CD4-positive, alpha-beta T cell (primary cell): ENCODE data around the gene GIPC2. TPM values are rescaled to one million over a fixed set of nuclear protein-coding genes. Genes with fewer than 3 reads are reported as not detected.

Experiments
- ATAC-seq: fragments of 200-7000 bp; cut with Tn5 transposase; one replicate; pipeline ENCODE4 v1.10.0; 2022; ENCODE audit warnings: mild to moderate bottlenecking; ENCODE audit not compliant: poor library complexity
- CTCF ChIA-PET: fragments of 350-600 bp; sonication (Branson Sonifier 250); formaldehyde crosslinking; loops from one replicate; lab custom pipeline; 2021; ENCODE audit warnings: antibody characterized with exemption, inconsistent platforms; lab: Charles Lee
- POLR2A ChIA-PET: fragments of 350-600 bp; sonication (Branson Sonifier 250); formaldehyde crosslinking; loops from one replicate; lab custom pipeline; 2021; ENCODE audit warnings: antibody characterized with exemption, inconsistent platforms; lab: Charles Lee
- DNase-seq, 14 experiments: peaks; one replicate each; pipeline ENCODE4 v3.0.0-alpha.2; 2013 to 2020; ENCODE audit warnings: mixed read lengths in 2 of 14
- H3K27ac ChIP-seq, 2 donors: one replicate each; pipeline versions ENCODE4 v1.5.1 to v1.7.0; 2013; ENCODE audit warnings: low read length in 2 of 2, low read depth in 1 of 2, mild to moderate bottlenecking in 1 of 2
- H3K27me3 ChIP-seq, 2 experiments: 1 replicate in 1 of 2; 2 replicates in 1 of 2; pipeline versions ENCODE4 v1.6.1 to v1.7.0; 2013; ENCODE audit warnings: low read length in 2 of 2, control low read depth in 1 of 2, mild to moderate bottlenecking in 1 of 2, moderate library complexity in 1 of 2; ENCODE audit not compliant: insufficient read depth in 2 of 2, control insufficient read depth in 1 of 2
- H3K36me3 ChIP-seq: one replicate; pipeline ENCODE4 v1.6.1; 2013; ENCODE audit warnings: low read length, control low read depth; ENCODE audit not compliant: insufficient read depth
- H3K4me1 ChIP-seq: one replicate; pipeline ENCODE4 v1.6.1; 2013; ENCODE audit warnings: low read length, control low read depth; ENCODE audit not compliant: insufficient read depth
- H3K4me3 ChIP-seq: one replicate; pipeline ENCODE4 v1.5.1; 2013; ENCODE audit warnings: mild to moderate bottlenecking, low read length, moderate library complexity
- H3K9me3 ChIP-seq, 2 experiments: 1 replicate in 1 of 2; 2 replicates in 1 of 2; pipeline versions ENCODE4 v1.6.1 to v1.7.0; 2013; ENCODE audit warnings: low read length in 2 of 2, mild to moderate bottlenecking in 2 of 2, control low read depth in 1 of 2, moderate library complexity in 1 of 2; ENCODE audit not compliant: control insufficient read depth in 1 of 2, insufficient read depth in 1 of 2
- H3K27ac Mint-ChIP-seq: one replicate; pipeline ENCODE4 v1.8.0; 2020; ENCODE audit warnings: mixed read lengths
- H3K27me3 Mint-ChIP-seq: one replicate; pipeline ENCODE4 v1.8.0; 2021; ENCODE audit warnings: mixed read lengths
- H3K36me3 Mint-ChIP-seq: one replicate; pipeline ENCODE4 v1.8.0; 2021; ENCODE audit warnings: low read depth, mixed read lengths
- H3K4me1 Mint-ChIP-seq: one replicate; pipeline ENCODE4 v1.8.0; 2021; ENCODE audit warnings: low read depth, mixed read lengths
- H3K4me3 Mint-ChIP-seq: one replicate; pipeline ENCODE4 v1.8.0; 2020; ENCODE audit warnings: mild to moderate bottlenecking, mixed read lengths
- H3K9me3 Mint-ChIP-seq: one replicate; pipeline ENCODE4 v1.8.0; 2020; ENCODE audit warnings: mixed read lengths
- intact Hi-C, 2 experiments: fragments of 100-400 bp; cut with DNase I in 1 of 2; cut with micrococcal nuclease in 1 of 2; formaldehyde crosslinking; loops; one replicate each; pipeline versions ENCODE4 v1.15.1 to v1.9.0; 2023 to 2025; cut with DNase I, micrococcal nuclease
- total RNA-seq, 174 experiments: library from RNA in 2 of 174; stranded (reverse) in 2 of 174; gene quantifications; one replicate each; pipeline ENCODE4 v1.2.3 and lab custom pipeline; 2021 to 2026
- TF ChIP-seq, protein P1 (sequence below): fragments of 200-600 bp; IDR thresholded peaks from one replicate; pipeline ENCODE4 v1.8.0; 2022; ENCODE audit warnings: antibody characterized with exemption, mild to moderate bottlenecking

The GIPC2 gene
- total RNA-seq, 2 experiments from 2014 or later = not detected

DNA sequence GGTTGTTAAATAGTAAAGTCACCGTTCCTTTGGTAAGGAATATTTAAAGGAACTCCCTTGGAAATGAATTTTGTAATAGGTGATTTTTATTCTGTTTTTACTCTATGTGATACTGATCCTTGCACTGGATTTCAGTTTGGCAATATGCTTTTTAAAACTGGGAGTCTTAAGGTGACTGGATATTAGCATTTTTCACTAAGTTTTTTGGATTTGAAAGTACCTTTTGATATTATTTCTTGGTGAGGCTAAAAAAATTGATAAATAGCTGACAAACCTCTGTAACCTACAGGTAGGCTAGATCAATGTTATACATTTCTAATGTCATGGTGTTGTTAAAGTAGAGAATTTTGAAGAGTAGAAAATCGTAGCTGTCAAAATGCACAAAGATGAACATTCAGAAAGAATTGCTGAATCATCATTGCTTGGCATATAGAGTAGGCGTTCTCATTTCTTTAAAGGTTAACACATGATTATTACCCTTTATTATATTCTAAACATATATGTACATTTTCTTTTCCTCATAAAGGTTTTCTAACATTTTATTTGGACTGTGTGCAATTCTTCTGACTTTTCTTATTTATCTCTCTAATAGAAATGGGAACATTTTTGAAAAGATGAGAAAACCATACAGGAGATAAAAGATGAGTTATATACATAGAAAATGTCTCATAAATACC lies 42.6 kb upstream of the GIPC2 start:
- H3K27ac ChIP-seq = no peak overlapping the region

DNA sequence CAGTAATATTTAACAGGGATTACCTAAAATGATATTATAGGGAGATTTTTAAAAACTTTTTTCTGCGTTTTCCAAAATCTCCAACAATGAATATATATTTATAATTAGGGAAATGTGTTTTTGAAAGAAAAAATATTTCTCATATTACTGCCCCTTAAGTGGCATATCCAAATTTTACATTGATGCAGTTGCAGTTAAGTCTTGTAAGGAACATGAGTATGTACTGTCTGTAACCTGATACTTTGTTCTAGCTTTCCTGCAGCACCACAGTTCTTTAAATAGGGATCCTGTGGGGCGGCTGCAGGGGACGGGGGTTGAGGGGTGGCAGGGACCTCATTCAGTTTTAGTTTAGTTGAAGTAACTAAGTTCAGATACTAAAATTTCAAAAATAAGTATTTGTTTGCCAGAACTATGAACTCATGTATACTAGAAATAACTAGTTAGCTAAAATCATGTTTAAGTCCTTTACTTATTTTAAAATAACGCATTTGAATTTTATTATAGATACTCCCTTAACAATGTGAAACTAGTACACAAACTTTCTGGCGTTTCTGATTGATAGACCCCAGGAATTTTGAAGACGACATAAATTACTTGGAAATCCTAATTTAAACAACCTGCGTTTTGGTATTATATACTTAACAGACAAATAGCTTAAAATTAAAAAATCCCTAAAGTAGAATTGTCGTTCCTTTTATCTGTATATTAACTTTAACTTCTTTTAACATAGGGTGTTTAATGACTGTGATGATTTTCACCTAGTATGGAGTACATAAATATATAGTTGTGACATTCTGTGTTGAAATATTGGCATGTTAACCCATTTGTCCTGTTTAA lies 41.7 kb upstream of the GIPC2 start:
- Histone ChIP-seq H3K36me3 (no peaks in the 10 kb centered on the region), H3K9me3 (no peaks in the 10 kb centered on the region), H3K27ac (peak overlapping the region; percentile 78 to 96), H3K4me3 (peak overlapping the region; percentile 71), H3K27me3 (no peaks in the 10 kb centered on the region), H3K4me1 (peaks cover 4% of the 10 kb centered on the region)
- TF ChIP-seq, protein P1, sequence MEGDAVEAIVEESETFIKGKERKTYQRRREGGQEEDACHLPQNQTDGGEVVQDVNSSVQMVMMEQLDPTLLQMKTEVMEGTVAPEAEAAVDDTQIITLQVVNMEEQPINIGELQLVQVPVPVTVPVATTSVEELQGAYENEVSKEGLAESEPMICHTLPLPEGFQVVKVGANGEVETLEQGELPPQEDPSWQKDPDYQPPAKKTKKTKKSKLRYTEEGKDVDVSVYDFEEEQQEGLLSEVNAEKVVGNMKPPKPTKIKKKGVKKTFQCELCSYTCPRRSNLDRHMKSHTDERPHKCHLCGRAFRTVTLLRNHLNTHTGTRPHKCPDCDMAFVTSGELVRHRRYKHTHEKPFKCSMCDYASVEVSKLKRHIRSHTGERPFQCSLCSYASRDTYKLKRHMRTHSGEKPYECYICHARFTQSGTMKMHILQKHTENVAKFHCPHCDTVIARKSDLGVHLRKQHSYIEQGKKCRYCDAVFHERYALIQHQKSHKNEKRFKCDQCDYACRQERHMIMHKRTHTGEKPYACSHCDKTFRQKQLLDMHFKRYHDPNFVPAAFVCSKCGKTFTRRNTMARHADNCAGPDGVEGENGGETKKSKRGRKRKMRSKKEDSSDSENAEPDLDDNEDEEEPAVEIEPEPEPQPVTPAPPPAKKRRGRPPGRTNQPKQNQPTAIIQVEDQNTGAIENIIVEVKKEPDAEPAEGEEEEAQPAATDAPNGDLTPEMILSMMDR = no peak
- ChIA-PET POLR2A (interaction anchor here (0.6 to 9.3 kb wide), 19 partner anchors 9 to 645 kb away, joined by 3 to 419 read pairs (median 7); partner anchors contain the start of genes FUBP1, GIPC2, IFI44 and IFI44L), CTCF (interaction anchor here (0.9 to 3.1 kb wide), 3 partner anchors 13 to 321 kb away, joined by 3 to 19 read pairs (median 6); partner anchors contain the start of gene FUBP1)
- no peaks in the 10 kb centered on the region for H3K9me3 Mint-ChIP-seq
- H3K4me1 Mint-ChIP-seq = peaks cover 46% of the 10 kb centered on the region
- peak overlapping the region; percentile 98 for H3K27ac Mint-ChIP-seq
- peaks cover 8% of the 10 kb centered on the region for H3K36me3 Mint-ChIP-seq
- DNase-seq (peak in 12 of 14 experiments; percentile 7 to 79 (median 26)), ATAC-seq (peak; percentile 39)
- H3K27me3 Mint-ChIP-seq = no peaks in the 10 kb centered on the region
- peak overlapping the region; percentile 86 for H3K4me3 Mint-ChIP-seq
- intact Hi-C loops = loop anchor here (1.0 to 10.0 kb wide), 5 partner anchors 25 to 1929 kb away; partner anchors contain the start of genes FUBP1 (in 1 of the 2), IFI44 (in 1 of the 2), ST6GALNAC3 (in 1 of the 2) and ZZZ3 (in 1 of the 2)

More for the DNA sequence above, 42.6 kb upstream of the GIPC2 start:
- no peaks in the 10 kb centered on the region for H3K36me3 ChIP-seq
- ATAC-seq = no peak
- ChIA-PET CTCF (interaction anchor here (1.0 to 3.1 kb wide), 3 partner anchors 12 to 320 kb away, joined by 3 to 19 read pairs (median 6); partner anchors contain the start of gene FUBP1), POLR2A (interaction anchor here (1.4 to 9.3 kb wide), 7 partner anchors 8 to 244 kb away, joined by 6 to 419 read pairs (median 16); partner anchors contain the start of genes FUBP1, GIPC2 and USP33)
- Mint-ChIP-seq H3K36me3 (peaks cover 8% of the 10 kb centered on the region), H3K27ac (peak overlapping the region; percentile 98), H3K4me3 (peak overlapping the region; percentile 43), H3K9me3 (no peaks in the 10 kb centered on the region), H3K4me1 (peaks cover 41% of the 10 kb centered on the region), H3K27me3 (no peaks in the 10 kb centered on the region)
- H3K4me1 ChIP-seq = peaks cover 4% of the 10 kb centered on the region
- TF ChIP-seq, protein P1 = no peak
- intact Hi-C loops = loop anchor here in 1 of 2 experiments (10.0 kb wide), 3 partner anchors 238 to 1928 kb away; partner anchors contain the start of genes IFI44 and ST6GALNAC3
- no peaks in the 10 kb centered on the region for H3K27me3 ChIP-seq
- no peak overlapping the region for H3K4me3 ChIP-seq
- peak in 3 of 14 experiments; percentile 9 to 19 (median 14) for DNase-seq
- no peaks in the 10 kb centered on the region for H3K9me3 ChIP-seq
